Esophagus muscularis mucosa (tissue), 4 donors: ENCODE data around the gene CD8B2. TPM values are rescaled to one million over a fixed set of nuclear protein-coding genes. Genes with fewer than 3 reads are reported as not detected.
A peak's percentile ranks its signal among the peaks of the same experiment; 100 is the strongest.

Source experiments
- DNase-seq: peaks from one replicate; pipeline ENCODE4 v3.0.0-alpha.2; 2017; ENCODE audit errors: extremely low spot score
- H3K27ac ChIP-seq, 4 donors: fragments of 200-600 bp; sonication (generic); replicated peaks in 1 of 4; 1 replicate in 3 of 4; 2 replicates in 1 of 4; pipeline ENCODE4 v1.5.1; 2016 to 2019; ENCODE audit warnings: mild to moderate bottlenecking in 1 of 4
- H3K27me3 ChIP-seq, 4 donors: fragments of 200-600 bp; sonication (generic); one replicate each; pipeline versions ENCODE4 v1.5.1 to v1.6.0; 2016 to 2019
- H3K36me3 ChIP-seq, 4 donors: fragments of 200-600 bp; sonication (generic); one replicate each; pipeline ENCODE4 v1.5.1; 2016 to 2019
- H3K4me1 ChIP-seq, 4 donors: fragments of 200-600 bp; sonication (generic); one replicate each; pipeline ENCODE4 v1.5.1; 2016 to 2019
- H3K4me3 ChIP-seq, 4 donors: fragments of 200-600 bp; sonication (generic); 1 replicate in 2 of 4; 2 replicates in 2 of 4; pipeline ENCODE4 v1.5.1; 2016 to 2019; ENCODE audit warnings: mild to moderate bottlenecking in 4 of 4, moderate library complexity in 1 of 4
- H3K9me3 ChIP-seq, 4 donors: fragments of 200-600 bp; sonication (generic); 1 replicate in 3 of 4; 2 replicates in 1 of 4; pipeline ENCODE4 v1.5.1; 2016 to 2019
- EP300 ChIP-seq: sonication (generic); formaldehyde crosslinking; IDR thresholded peaks from one replicate; pipeline ENCODE4 v1.6.1; 2017; ENCODE audit warnings: antibody characterized with exemption
- POLR2A ChIP-seq: fragments of 450-650 bp; IDR thresholded peaks from one replicate; pipeline ENCODE4 v1.6.1; 2017; ENCODE audit warnings: antibody characterized with exemption, moderate library complexity, mild to moderate bottlenecking, low read depth
- POLR2AphosphoS5 ChIP-seq, 2 donors: sonication (generic); formaldehyde crosslinking; IDR thresholded peaks; one replicate each; pipeline ENCODE4 v1.6.1; 2017; ENCODE audit warnings: antibody characterized with exemption in 2 of 2
- WGBS: methylation state at CpG from one replicate; pipeline ENCODE4 v1.1.5; 2018; 5-methylcytosine and 5-hydroxymethylcytosine counted together
- intact Hi-C: fragments of 100-400 bp; cut with DNase I; formaldehyde crosslinking; loops from one replicate; pipeline ENCODE4 v1.15.1; 2023
- total RNA-seq, 4 donors: library from RNA; depleted of rRNA; stranded (reverse); fragments of >200 nt; gene quantifications; one replicate each; pipeline versions ENCODE4 v1.1.0 to v1.2.1, GENCODE V29; 2016
- TF ChIP-seq, protein P1 (sequence below), 3 experiments: fragments of 200-600 bp in 2 of 3; fragments of 450-650 bp in 1 of 3; sonication (generic) in 2 of 3; IDR thresholded peaks; one replicate each; pipeline ENCODE4 v1.5.1; 2017 to 2019; ENCODE audit warnings: antibody characterized with exemption in 3 of 3, mild to moderate bottlenecking in 2 of 3, moderate library complexity in 1 of 3

The CD8B2 gene
- total RNA-seq, 4 donors from 2014 or later = 0.13 TPM; not detected in 3

DNA sequence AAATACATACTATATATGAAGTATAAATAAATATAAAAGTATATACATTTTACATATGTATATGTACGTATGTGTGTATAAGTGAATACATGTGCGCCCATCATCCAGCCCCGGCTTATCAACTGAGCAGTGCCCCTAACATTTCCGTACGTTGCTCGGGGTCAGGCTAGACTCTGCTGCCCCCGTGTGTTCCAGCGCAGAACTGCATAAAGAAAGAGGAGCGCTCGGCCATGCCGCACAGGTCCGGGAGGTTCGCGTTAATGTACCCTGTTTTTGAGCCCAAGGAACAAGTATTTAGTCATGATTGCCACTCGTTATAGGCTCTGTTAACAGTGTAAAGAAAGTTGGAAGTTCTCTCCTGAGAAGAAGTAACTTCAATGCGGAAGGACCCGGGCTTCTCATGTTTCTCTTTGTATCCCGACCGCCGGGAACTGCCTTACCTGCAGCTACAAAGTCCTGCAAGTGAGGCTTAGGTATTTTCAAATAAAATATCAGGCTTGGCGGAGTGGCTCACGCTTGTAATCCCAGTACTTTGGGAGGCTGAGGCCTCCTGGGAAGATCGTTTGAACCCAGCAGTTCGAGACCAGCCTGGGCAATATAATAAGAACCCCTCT is 55.7 kb downstream of the CD8B2 start:
- no peak for DNase-seq
- Histone ChIP-seq H3K27me3 (peaks cover 0 to 13% (median 0%) of the 10 kb centered on the region in 4 donors), H3K36me3 (no peaks in the 10 kb centered on the region), H3K9me3 (no peaks in the 10 kb centered on the region), H3K4me1 (peaks cover 0 to 10% (median 5%) of the 10 kb centered on the region in 4 donors), H3K4me3 (peak overlapping the region; percentile 19 to 31 (median 26)), H3K27ac (no peak overlapping the region)
- WGBS = 13% methylated on average over 24 of the region's 24 CpGs
- intact Hi-C loops = loop anchor here (2.0 to 5.0 kb wide), 2 partner anchors 40 to 441 kb away; no protein-coding TSS in a partner anchor
- TF ChIP-seq, protein P1, sequence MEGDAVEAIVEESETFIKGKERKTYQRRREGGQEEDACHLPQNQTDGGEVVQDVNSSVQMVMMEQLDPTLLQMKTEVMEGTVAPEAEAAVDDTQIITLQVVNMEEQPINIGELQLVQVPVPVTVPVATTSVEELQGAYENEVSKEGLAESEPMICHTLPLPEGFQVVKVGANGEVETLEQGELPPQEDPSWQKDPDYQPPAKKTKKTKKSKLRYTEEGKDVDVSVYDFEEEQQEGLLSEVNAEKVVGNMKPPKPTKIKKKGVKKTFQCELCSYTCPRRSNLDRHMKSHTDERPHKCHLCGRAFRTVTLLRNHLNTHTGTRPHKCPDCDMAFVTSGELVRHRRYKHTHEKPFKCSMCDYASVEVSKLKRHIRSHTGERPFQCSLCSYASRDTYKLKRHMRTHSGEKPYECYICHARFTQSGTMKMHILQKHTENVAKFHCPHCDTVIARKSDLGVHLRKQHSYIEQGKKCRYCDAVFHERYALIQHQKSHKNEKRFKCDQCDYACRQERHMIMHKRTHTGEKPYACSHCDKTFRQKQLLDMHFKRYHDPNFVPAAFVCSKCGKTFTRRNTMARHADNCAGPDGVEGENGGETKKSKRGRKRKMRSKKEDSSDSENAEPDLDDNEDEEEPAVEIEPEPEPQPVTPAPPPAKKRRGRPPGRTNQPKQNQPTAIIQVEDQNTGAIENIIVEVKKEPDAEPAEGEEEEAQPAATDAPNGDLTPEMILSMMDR (IDR thresholded peaks at IDR 0.05) = peak; percentile 84 to 94 (median 88)
- no peak for TF ChIP-seq POLR2A
- peak in 1 of 2 donors; percentile 22 for TF ChIP-seq POLR2AphosphoS5 (IDR thresholded peaks at IDR 0.05)
- TF ChIP-seq EP300 = no peak

DNA sequence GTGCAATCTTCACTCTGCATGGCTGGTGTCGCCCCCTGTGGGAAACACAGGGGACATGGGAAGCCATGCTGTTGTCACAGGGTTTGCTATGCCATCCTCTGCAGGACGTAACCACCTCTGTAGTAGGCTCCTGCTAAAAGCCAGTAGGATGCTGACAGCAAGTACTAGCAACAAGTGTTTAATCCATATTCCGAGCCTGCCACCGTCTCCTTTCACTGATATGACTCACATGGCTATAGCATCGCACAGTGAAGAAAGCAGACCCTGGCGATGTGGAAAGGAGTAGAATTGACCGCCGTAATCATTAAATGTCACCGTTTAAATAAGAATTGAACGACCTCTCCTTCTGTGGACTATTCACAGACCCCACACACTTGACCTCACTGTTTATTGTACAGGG is 57.8 kb downstream of the CD8B2 start:
- peaks cover 0 to 10% (median 5%) of the 10 kb centered on the region in 4 donors for H3K4me1 ChIP-seq
- peaks cover 0 to 13% (median 0%) of the 10 kb centered on the region in 4 donors for H3K27me3 ChIP-seq
- WGBS = 93% methylated on average over 10 of the region's 10 CpGs
- TF ChIP-seq, protein P1 (IDR thresholded peaks at IDR 0.05) = no peak
- no peak for TF ChIP-seq POLR2AphosphoS5 (IDR thresholded peaks at IDR 0.05)
- no peak for TF ChIP-seq EP300
- no peak for TF ChIP-seq POLR2A
- no peaks in the 10 kb centered on the region for H3K36me3 ChIP-seq
- intact Hi-C loops = no loop called here
- no peak for DNase-seq
- H3K27ac ChIP-seq = no peak overlapping the region
- no peaks in the 10 kb centered on the region for H3K9me3 ChIP-seq
- H3K4me3 ChIP-seq = no peak overlapping the region

DNA sequence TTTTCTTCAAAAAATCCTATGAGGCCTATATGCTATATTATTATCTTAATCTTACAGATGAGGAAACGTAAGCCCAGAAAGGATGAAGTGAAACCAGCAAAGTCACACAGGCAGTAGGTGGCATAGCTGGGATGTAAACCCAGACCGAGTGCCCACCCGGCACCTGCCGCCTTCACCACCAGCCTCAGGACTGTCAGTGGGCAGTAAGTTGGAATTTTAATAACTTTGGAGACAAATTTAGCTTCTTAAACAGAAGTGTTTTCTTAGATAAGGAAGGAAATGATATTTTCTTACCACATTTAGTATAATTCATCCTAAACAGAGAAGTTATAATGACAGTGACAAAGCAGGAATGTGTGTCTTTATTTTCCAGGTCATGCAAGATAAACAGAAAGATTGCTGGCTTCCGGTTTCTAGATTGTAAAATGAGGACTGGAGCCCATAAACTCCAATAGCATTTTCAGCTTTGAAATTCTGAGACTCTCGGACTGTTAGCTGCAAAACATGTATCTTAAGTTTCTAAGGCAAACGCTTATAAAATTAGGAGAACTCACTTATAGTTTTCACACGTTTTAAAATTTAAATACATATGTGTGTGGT is 59.3 kb downstream of the CD8B2 start:
- Histone ChIP-seq H3K4me3 (no peak overlapping the region), H3K9me3 (no peaks in the 10 kb centered on the region), H3K36me3 (no peaks in the 10 kb centered on the region), H3K27me3 (peaks cover 0 to 13% (median 0%) of the 10 kb centered on the region in 4 donors), H3K27ac (no peak overlapping the region), H3K4me1 (peaks cover 0 to 10% (median 5%) of the 10 kb centered on the region in 4 donors)
- 61% methylated on average over 8 of the region's 8 CpGs for WGBS
- TF ChIP-seq POLR2A (no peak), EP300 (no peak), POLR2AphosphoS5 (IDR thresholded peaks at IDR 0.05) (no peak)
- TF ChIP-seq, protein P1 (IDR thresholded peaks at IDR 0.05) = no peak
- no peak for DNase-seq
- intact Hi-C loops = no loop called here

DNA sequence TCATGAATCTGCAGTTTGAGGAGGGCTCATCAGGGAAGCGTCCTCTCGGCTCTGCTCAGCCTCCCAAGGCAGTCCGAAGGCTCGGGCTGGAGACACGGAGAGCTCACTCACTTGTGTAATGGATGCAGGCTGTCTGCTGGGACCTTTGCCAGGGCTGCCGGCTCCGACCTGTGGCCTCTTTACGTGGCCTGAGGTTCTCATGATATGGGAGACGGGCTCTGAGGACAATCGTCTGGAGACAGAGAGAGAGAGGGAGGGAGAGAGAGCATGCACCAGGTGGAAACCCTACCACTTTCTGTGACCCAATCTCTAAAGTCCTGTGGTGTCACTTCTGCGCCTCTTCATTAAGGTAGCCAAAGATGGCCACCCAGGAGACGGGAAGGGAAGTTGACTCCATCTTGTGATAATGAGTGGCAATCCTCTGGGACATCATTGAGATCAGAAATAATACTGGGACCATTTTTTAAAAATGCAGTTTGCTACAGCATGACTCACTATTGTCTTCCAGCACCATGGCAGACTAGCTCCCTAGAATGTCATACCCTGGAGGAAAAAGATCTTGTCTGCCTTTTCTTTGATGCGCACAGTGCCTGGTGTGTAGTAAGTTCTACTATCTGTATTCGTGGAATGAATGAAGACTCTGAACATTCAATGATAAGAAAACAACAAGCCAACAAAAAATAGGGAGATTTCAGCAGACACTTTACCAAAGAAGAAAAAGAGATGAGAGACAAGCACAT is 60.2 kb downstream of the CD8B2 start:
- Histone ChIP-seq H3K27me3 (peaks cover 0 to 13% (median 0%) of the 10 kb centered on the region in 4 donors), H3K4me3 (no peak overlapping the region), H3K4me1 (peaks cover 0 to 10% (median 5%) of the 10 kb centered on the region in 4 donors), H3K9me3 (no peaks in the 10 kb centered on the region), H3K27ac (no peak overlapping the region), H3K36me3 (no peaks in the 10 kb centered on the region)
- no peak for DNase-seq
- WGBS = 44% methylated on average over 14 of the region's 14 CpGs
- intact Hi-C loops = no loop called here
- TF ChIP-seq EP300 (no peak), POLR2AphosphoS5 (IDR thresholded peaks at IDR 0.05) (no peak), POLR2A (no peak)
- TF ChIP-seq, protein P1 (IDR thresholded peaks at IDR 0.05) = no peak
